GM21447 (cell line): ENCODE data around the gene DIS3L2.

Experiments
- ATAC-seq: cut with Tn5 transposase; IDR thresholded peaks from one replicate; pipeline ENCODE4 v1.9.1; 2021; ENCODE audit not compliant: unreplicated experiment

Gene DIS3L2

GRCh38 chr2:231955758-231956472, 5.6 kb upstream of the DIS3L2 start:
- no peak for ATAC-seq

GRCh38 chr2:231957913-231958763, 3.4 kb upstream of the DIS3L2 start:
- no peak for ATAC-seq

- ATAC-seq = no peak
These were observed 634 bp upstream of the DIS3L2 start for GRCh38 chr2:231960810-231961348.

GRCh38 chr2:231965102-231965501, 3.6 kb downstream of the DIS3L2 start:
- no peak for ATAC-seq

- ATAC-seq = no peak
These were observed 5.4 kb downstream of the DIS3L2 start for GRCh38 chr2:231966886-231967285.

GRCh38 chr2:231968820-231969219, 7.3 kb downstream of the DIS3L2 start:
- no peak for ATAC-seq

- ATAC-seq = no peak
These were observed 8.9 kb downstream of the DIS3L2 start for GRCh38 chr2:231970461-231970860.

- ATAC-seq = no peak
These were observed 13.5 kb downstream of the DIS3L2 start for GRCh38 chr2:231975001-231975400.

GRCh38 chr2:231977430-231977829, 15.9 kb downstream of the DIS3L2 start:
- ATAC-seq = no peak

- ATAC-seq = no peak
These were observed 23.5 kb downstream of the DIS3L2 start for GRCh38 chr2:231984992-231985391.

GRCh38 chr2:231985823-231986261, 24.3 kb downstream of the DIS3L2 start:
- no peak for ATAC-seq

GRCh38 chr2:231987124-231987727, 25.7 kb downstream of the DIS3L2 start:
- no peak for ATAC-seq

GRCh38 chr2:231988179-231988866, 26.8 kb downstream of the DIS3L2 start:
- ATAC-seq = no peak

GRCh38 chr2:231991664-231992063, 30.2 kb downstream of the DIS3L2 start:
- no peak for ATAC-seq

- no peak for ATAC-seq
These were observed 31.4 kb downstream of the DIS3L2 start for GRCh38 chr2:231992888-231993287.

- no peak for ATAC-seq
These were observed 35.5 kb downstream of the DIS3L2 start for GRCh38 chr2:231996797-231997540.

- ATAC-seq = no peak
These were observed 36.5 kb downstream of the DIS3L2 start for GRCh38 chr2:231998046-231998445.

GRCh38 chr2:232000439-232000838, 38.9 kb downstream of the DIS3L2 start:
- no peak for ATAC-seq

GRCh38 chr2:232001073-232001472, 39.6 kb downstream of the DIS3L2 start:
- ATAC-seq = no peak

- ATAC-seq = no peak
These were observed 44.7 kb downstream of the DIS3L2 start for GRCh38 chr2:232006253-232006652.
